Fibroblast of gingiva (primary cell): Measurements from ENCODE around the gene RAB5IF.
A peak's percentile ranks its signal among the peaks of the same experiment; 100 is the strongest.
"Not testable (repeated sequence)": the region's sequence is repeated elsewhere in the genome, so short reads cannot be mapped to it uniquely, and the experiment has no call there.

Source experiments
- DNase-seq: peaks from one replicate; pipeline ENCODE4 v3.0.0-alpha.2; 2011; ENCODE audit warnings: low read depth

The RAB5IF gene

GRCh38 chr20:36629719-36630681, 24.4 kb downstream of the RAB5IF start:
- no peak for DNase-seq

- DNase-seq: no peak
Measured at GRCh38 chr20:36631646-36632045, 26.1 kb downstream of the RAB5IF start.

- no peak for DNase-seq
Measured at GRCh38 chr20:36632147-36632486, 26.5 kb downstream of the RAB5IF start.

- no peak for DNase-seq
Measured at GRCh38 chr20:36632487-36633284, 27.1 kb downstream of the RAB5IF start.

GRCh38 chr20:36633285-36633772, 27.8 kb downstream of the RAB5IF start:
- DNase-seq: no peak

GRCh38 chr20:36634342-36634741, 28.8 kb downstream of the RAB5IF start:
- no peak for DNase-seq

- DNase-seq: not testable (repeated sequence)
Measured at GRCh38 chr20:36638876-36639400, 33.4 kb downstream of the RAB5IF start.

- DNase-seq: no peak
Measured at GRCh38 chr20:36641506-36641843, 35.9 kb downstream of the RAB5IF start.

- no peak for DNase-seq
Measured at GRCh38 chr20:36642136-36642535, 36.6 kb downstream of the RAB5IF start.

- no peak for DNase-seq
Measured at GRCh38 chr20:36644032-36644705, 38.6 kb downstream of the RAB5IF start.

- DNase-seq: peak; percentile 19
Measured at GRCh38 chr20:36644706-36645095, 39.1 kb downstream of the RAB5IF start.

- no peak for DNase-seq
Measured at GRCh38 chr20:36645353-36645752, 39.8 kb downstream of the RAB5IF start.

GRCh38 chr20:36645998-36646397, 40.4 kb downstream of the RAB5IF start, which contains the start of gene SLA2:
TSS of gene SLA2 (minus strand) at chr20:36646196. CDS start at chr20:36641335, 4,861 bp downstream.
- DNase-seq: no peak

- no peak for DNase-seq
Measured at GRCh38 chr20:36646678-36647077, 41.1 kb downstream of the RAB5IF start.

GRCh38 chr20:36647196-36648121, 41.9 kb downstream of the RAB5IF start:
- no peak for DNase-seq

- no peak for DNase-seq
Measured at GRCh38 chr20:36653456-36653855, 47.9 kb downstream of the RAB5IF start.

GRCh38 chr20:36654506-36654905, 48.9 kb downstream of the RAB5IF start:
- no peak for DNase-seq

- DNase-seq: no peak
Measured at GRCh38 chr20:36655004-36655403, 49.4 kb downstream of the RAB5IF start.

GRCh38 chr20:36656733-36657132, 51.2 kb downstream of the RAB5IF start:
- DNase-seq: no peak

- no peak for DNase-seq
Measured at GRCh38 chr20:36658300-36658699, 52.7 kb downstream of the RAB5IF start.
